HFF-Myc (cell line): ENCODE data around the gene MPND.

Experiments
- DNase-seq: peaks from one replicate; pipeline ENCODE4 v3.0.0-alpha.2; 2011; ENCODE audit warnings: low read depth; ENCODE audit errors: extremely low read depth
- H3K4me3 ChIP-seq: replicated peaks from 2 replicates; pipeline ENCODE4 v1.5.1; 2011; ENCODE audit warnings: low read depth, mild to moderate bottlenecking, control low read depth, low read length
- TF ChIP-seq, protein P1 (sequence below): IDR thresholded peaks from 2 replicates; pipeline ENCODE4 v1.5.1; 2012; ENCODE audit warnings: mild to moderate bottlenecking, low read depth, low read length, control low read depth; ENCODE audit errors: missing control alignments

MPND gene

DNA sequence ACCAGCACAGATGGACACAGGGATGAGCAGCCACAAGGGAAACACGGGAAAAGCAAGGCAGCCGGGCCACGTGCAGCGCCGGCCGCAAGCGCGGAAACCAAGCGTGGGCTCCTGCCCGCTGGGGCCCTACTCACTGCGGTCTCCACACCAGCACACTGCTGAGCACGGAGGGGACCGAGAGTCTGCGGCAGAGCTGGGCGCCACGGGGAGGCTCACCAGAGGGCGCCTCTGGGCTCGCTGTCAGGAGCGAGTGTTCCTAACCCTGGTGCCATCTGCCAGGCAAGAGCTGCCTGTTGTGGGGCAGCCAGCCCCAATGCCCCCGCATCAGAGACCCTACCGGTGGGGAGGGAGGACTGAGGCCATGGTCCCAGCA is 26.5 kb downstream of the MPND start:
- no peak for DNase-seq
- TF ChIP-seq, protein P1, sequence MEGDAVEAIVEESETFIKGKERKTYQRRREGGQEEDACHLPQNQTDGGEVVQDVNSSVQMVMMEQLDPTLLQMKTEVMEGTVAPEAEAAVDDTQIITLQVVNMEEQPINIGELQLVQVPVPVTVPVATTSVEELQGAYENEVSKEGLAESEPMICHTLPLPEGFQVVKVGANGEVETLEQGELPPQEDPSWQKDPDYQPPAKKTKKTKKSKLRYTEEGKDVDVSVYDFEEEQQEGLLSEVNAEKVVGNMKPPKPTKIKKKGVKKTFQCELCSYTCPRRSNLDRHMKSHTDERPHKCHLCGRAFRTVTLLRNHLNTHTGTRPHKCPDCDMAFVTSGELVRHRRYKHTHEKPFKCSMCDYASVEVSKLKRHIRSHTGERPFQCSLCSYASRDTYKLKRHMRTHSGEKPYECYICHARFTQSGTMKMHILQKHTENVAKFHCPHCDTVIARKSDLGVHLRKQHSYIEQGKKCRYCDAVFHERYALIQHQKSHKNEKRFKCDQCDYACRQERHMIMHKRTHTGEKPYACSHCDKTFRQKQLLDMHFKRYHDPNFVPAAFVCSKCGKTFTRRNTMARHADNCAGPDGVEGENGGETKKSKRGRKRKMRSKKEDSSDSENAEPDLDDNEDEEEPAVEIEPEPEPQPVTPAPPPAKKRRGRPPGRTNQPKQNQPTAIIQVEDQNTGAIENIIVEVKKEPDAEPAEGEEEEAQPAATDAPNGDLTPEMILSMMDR: peak; percentile 45
- H3K4me3 ChIP-seq: no peak overlapping the region

DNA sequence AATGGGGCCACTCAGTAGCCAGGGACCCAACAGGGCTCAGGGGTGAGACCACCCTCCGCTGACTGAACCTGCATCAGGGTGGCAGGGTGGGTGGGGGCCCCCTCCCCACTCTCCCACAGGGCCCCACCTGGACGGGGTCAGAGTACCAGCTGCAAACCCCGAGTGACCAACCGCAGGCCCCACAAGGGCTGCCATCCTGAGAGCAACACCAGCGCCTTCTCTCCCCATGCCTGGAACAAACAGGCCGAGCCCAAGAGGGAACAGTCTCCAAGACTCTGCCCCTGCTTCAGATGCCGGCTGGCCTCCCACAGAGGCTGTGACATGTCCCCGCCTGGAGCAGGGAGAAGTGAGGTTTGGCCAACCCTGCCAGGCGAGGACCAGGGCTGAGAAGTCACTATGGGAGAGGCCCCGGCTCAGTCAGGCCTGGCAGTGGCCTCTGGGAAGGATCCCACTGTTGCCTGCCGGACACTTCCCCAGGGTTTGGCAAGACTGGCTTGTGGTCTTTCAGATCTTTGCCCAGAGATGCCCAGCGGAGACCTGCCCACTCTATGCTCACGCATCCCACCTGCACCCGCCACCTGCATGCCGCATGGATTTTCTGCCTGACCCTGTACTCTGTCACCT is 27.2 kb downstream of the MPND start:
- TF ChIP-seq, protein P1: no peak

DNA sequence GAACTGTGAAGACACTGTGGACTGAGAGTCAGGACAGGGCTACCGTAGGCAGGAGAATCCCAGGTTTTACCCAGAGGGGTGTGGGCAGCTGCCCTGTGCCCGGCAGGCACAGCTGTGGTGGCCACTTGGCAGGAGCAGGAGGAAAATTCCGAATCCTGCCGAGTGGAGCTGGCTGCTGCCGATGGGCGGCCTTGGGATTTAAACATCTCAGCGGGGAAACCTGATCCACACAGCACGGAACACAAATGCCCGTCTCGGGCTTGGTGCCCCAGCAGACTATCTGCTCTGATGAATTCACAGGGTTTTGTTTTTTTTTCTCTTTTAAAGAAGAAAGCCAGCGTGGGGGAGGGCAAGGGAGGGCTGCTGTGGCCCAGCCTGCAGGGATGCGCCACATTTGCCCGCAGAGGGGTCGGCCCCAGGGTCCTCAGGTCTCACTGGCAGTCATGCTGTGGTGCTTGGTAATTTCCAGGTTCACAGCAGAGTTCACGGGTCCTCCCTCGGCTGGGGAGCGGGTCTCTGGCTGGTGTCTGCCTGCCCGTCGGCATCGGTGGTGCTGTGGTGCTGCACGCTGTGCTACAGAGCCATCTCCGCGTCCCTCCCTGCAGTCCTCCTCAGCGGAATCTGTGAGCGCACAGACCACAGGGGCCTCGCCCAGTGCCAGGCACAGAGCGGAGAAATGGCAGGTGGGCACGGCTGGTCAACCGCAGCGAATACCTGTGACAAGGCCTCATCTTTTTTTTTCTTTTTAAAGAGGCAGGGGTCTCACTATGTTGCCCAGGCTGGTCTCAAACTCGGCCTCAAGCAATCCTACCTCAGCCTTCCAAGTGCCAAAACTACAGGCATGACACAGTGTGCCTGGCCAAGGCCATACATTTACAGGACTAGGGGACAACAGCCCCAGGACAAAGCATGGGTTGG is 28.1 kb downstream of the MPND start:
- H3K4me3 ChIP-seq: no peak overlapping the region
- no peak for DNase-seq
- TF ChIP-seq, protein P1: no peak

More for the DNA sequence above, 27.2 kb downstream of the MPND start:
- DNase-seq: no peak
- H3K4me3 ChIP-seq: no peak overlapping the region

DNA sequence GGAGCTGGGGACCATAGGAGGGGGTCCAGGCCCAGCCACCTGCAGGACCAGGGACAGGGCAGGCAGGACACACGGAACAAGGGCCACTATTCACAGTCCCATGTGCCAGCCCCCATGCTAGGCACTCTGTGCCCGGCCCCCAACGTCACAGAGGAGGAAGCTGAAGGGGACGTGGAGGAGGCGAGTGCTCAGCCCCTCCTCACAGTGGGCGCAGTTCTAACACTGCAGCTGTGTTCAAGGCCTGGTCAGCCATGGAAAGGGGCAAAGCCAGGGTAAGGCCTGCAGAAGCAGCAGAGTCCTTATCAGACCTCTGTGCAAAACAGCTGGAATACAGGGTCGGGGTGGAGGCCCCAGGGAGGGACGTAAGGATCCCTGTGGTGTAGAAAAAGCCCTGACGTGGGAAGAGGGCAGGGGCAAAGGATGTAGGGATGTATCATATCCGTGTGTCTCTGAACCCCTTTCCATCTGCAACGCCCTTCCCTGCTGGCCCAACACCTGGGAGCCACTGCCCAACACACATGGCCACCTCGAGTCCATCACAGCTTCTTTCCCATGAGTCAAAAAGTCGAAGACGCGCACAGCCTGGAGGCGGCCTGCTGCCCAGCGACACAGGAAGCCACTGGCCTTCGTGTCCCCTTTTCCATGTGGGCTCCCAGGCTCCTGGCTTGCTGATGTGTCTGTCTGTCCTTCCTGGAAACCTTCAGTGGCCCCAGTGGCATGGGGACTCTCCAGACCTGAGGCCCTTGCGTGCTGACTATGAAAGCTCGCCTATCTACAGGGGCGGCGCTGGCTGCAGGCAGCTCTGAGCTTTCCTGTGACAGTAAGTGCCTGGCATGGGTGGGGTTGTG is 29.0 kb downstream of the MPND start:
- DNase-seq: no peak
- no peak overlapping the region for H3K4me3 ChIP-seq
- TF ChIP-seq, protein P1: no peak

DNA sequence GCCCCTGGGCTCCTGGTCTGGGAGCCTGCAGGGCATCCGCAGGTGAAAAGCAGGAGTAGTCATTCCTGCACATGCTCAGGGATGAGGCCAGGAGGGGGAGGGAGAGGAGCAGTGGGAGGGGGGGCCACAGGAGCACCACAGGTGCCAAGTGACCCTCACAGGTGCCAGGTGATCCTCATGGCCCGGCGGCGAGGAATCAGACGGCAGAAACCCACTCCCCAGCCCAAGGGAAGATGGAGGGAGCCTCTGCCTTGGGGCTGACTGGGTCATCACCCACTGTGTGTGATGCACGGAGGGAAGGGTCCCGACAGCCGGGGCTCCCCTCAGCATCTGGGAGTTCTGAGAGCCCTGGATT is 29.6 kb downstream of the MPND start:
- no peak for DNase-seq
- TF ChIP-seq, protein P1: no peak
- H3K4me3 ChIP-seq: no peak overlapping the region

DNA sequence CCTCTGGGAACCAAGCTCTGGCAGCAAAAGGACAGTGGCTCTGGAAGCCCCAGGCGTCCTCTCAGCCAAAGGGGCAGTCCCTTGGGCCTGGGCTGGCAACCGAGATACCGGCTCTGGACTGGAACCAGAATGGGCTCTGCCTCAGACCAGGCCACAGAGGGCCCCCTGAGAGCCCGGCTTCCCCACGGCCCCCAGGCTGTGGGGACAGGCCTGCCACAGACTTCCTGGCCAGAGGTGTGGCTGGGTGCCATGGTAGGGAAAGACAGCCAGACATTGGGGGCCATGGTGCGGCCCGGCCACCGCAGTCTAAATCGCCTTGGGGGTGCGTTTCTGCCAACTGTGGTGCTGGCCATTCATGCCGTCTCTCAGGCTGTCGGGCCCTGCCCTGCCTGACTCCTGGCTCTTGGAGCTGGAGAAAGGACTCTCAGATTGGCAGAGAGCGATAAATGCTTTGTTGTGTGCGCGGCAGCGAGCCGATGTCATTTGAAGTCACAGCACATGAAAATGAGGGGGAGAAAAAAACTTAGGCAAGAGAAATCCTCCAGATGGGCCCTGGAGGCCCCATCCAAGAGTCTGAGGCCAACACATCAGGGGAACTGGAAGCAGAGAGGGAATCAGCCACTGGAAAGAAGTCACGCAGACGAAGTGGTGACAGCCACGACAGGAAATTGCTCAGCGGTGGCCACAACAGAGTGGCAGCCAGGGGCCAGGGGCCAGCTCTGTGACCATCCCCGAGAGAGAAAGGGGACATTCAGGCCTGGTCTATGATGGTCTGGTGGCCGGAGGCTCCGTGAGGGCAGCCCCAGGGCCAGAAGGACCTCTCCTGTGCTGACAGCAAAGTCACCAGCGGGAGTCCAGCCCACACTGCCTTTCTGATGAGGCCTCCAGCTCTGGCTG is 30.5 kb downstream of the MPND start:
- no peak for DNase-seq
- TF ChIP-seq, protein P1: no peak
- peak overlapping the region; percentile 20; the same call in 1 of the 2 replicates for H3K4me3 ChIP-seq
